HCT116 (cell line): Measurements from ENCODE around the gene TMEM132C. TPM values are rescaled to one million over a fixed set of nuclear protein-coding genes. Genes with fewer than 3 reads are reported as not detected.

Experiments used
- ATAC-seq: fragments of 200-7000 bp; cut with Tn5 transposase; 2 replicates; pipeline ENCODE4 v1.9.1; 2020; ENCODE audit warnings: mild to moderate bottlenecking, moderate library complexity
- BruUV-seq: library from RNA; stranded (reverse); fragments of 400-500 nt; replicated peaks from 2 replicates; lab custom pipeline; 2021; lab: Mats Ljungman, UMichigan
- CTCF ChIA-PET: fragments of 300-600 bp; sonication (Branson Sonifier 250); formaldehyde crosslinking; loops from one replicate; lab custom pipeline; 2021; ENCODE audit warnings: antibody characterized with exemption; lab: Charles Lee
- POLR2A ChIA-PET: fragments of 300-600, 350-600 bp; sonication (Branson Sonifier 250); formaldehyde crosslinking; loops from one replicate; lab custom pipeline; 2021; ENCODE audit warnings: antibody characterized with exemption; lab: Charles Lee
- RAD21 ChIA-PET, 2 experiments: fragments of 300-600 bp; sonication (Branson Sonifier 250); formaldehyde crosslinking; loops; one replicate each; lab custom pipeline; 2023; ENCODE audit warnings: low total read pairs in 2 of 2; ENCODE audit not compliant: uncharacterized antibody in 2 of 2, unreplicated experiment in 2 of 2, low non-redundant PET in 1 of 2; lab: Charles Lee
- DNase-seq: peaks from one replicate; pipeline ENCODE4 v3.0.0-alpha.2; 2010; ENCODE audit warnings: low read depth, low spot score
- H2AFZ ChIP-seq: fragments of 200-600 bp; shearing (Covaris generic), sonication (generic); 2 replicates; pipeline ENCODE4 v1.6.1; 2017; ENCODE audit warnings: low read depth, mixed run types, mixed read lengths, antibody characterized with exemption, low read length; ENCODE audit not compliant: poor library complexity, severe bottlenecking
- H3K27ac ChIP-seq: 2 replicates; pipeline ENCODE4 v1.5.1; 2012; ENCODE audit warnings: low read depth, low read length
- H3K27me3 ChIP-seq: fragments of 200-600 bp; sonication (generic); 2 replicates; pipeline ENCODE4 v1.6.1; 2016; ENCODE audit warnings: mixed run types, low read length, mixed read lengths; ENCODE audit not compliant: insufficient read depth
- H3K36me3 ChIP-seq, 2 experiments: fragments of 200-500 bp in 1 of 2; fragments of 200-600 bp in 1 of 2; sonication (Bioruptor generic) in 1 of 2; sonication (generic) in 1 of 2; 2 replicates each; pipeline versions ENCODE4 v1.5.1 to v1.6.1; 2014 to 2016; ENCODE audit warnings: low read length in 2 of 2, inconsistent platforms in 1 of 2, mixed read lengths in 1 of 2, mixed run types in 1 of 2; ENCODE audit not compliant: insufficient read depth in 2 of 2, control insufficient read depth in 1 of 2
- H3K4me1 ChIP-seq, 2 experiments: fragments of 200-600 bp in 1 of 2; sonication (generic) in 1 of 2; 2 replicates each; pipeline versions ENCODE4 v1.5.1 to v1.6.1; 2012 to 2017; ENCODE audit warnings: low read length in 2 of 2, inconsistent platforms in 1 of 2, mild to moderate bottlenecking in 1 of 2, mixed read lengths in 1 of 2, mixed run types in 1 of 2, moderate library complexity in 1 of 2; ENCODE audit not compliant: insufficient read depth in 2 of 2, control insufficient read depth in 1 of 2
- H3K4me2 ChIP-seq: fragments of 200-600 bp; sonication (generic); 2 replicates; pipeline ENCODE4 v1.6.1; 2017; ENCODE audit warnings: mixed run types, low read length, mixed read lengths
- H3K4me3 ChIP-seq, 2 experiments: fragments of 200-600 bp in 1 of 2; sonication (generic) in 1 of 2; replicated peaks in 1 of 2; 2 replicates each; pipeline ENCODE4 v1.5.1; 2011 to 2016; ENCODE audit warnings: low read length in 2 of 2, control low read depth in 1 of 2, low read depth in 1 of 2, mild to moderate bottlenecking in 1 of 2, mixed read lengths in 1 of 2, mixed run types in 1 of 2
- H3K79me2 ChIP-seq: fragments of 200-600 bp; sonication (generic); 2 replicates; pipeline ENCODE4 v1.6.1; 2017; ENCODE audit warnings: mild to moderate bottlenecking, mixed run types, low read length, moderate library complexity, mixed read lengths; ENCODE audit not compliant: insufficient read depth
- H3K9ac ChIP-seq: fragments of 200-600 bp; sonication (generic); 2 replicates; pipeline ENCODE4 v1.6.1; 2016; ENCODE audit warnings: low read length, mixed read lengths
- H3K9me2 ChIP-seq: fragments of 200-600 bp; sonication (generic), shearing (Covaris generic); 2 replicates; pipeline ENCODE4 v1.6.1; 2017; ENCODE audit warnings: mixed run types, mild to moderate bottlenecking, moderate library complexity; ENCODE audit not compliant: insufficient read depth
- H3K9me3 ChIP-seq, 2 experiments: fragments of 200-500 bp in 1 of 2; fragments of 200-600 bp in 1 of 2; sonication (Bioruptor generic) in 1 of 2; sonication (generic) in 1 of 2; 2 replicates each; pipeline ENCODE4 v1.6.1; 2014 to 2017; ENCODE audit warnings: low read length in 2 of 2, mixed read lengths in 2 of 2, inconsistent platforms in 1 of 2, low read depth in 1 of 2, mild to moderate bottlenecking in 1 of 2, mixed run types in 1 of 2, moderate library complexity in 1 of 2; ENCODE audit not compliant: control insufficient read depth in 1 of 2, insufficient read depth in 1 of 2
- H4K20me1 ChIP-seq: fragments of 200-600 bp; sonication (generic), shearing (Covaris generic); 2 replicates; pipeline ENCODE4 v1.6.1; 2017; ENCODE audit warnings: mixed run types, mild to moderate bottlenecking, moderate library complexity; ENCODE audit not compliant: insufficient read depth
- CEBPB ChIP-seq: IDR thresholded peaks from 2 replicates; pipeline ENCODE4 v1.6.1; 2012; ENCODE audit warnings: low read depth
- ELF1 ChIP-seq: IDR thresholded peaks from 2 replicates; pipeline ENCODE4 v1.6.1; 2012; ENCODE audit warnings: low read depth, borderline replicate concordance
- EZH2 ChIP-seq: fragments of 200-600 bp; sonication (generic); IDR thresholded peaks from 2 replicates; pipeline ENCODE4 v1.6.1; 2017; ENCODE audit warnings: antibody characterized with exemption, mixed run types
- FOSL1 ChIP-seq: IDR thresholded peaks from 2 replicates; pipeline ENCODE4 v1.6.1; 2012; ENCODE audit warnings: low read depth
- POLR2A ChIP-seq: IDR thresholded peaks from 2 replicates; pipeline ENCODE4 v1.7.0; 2011; ENCODE audit warnings: borderline replicate concordance; ENCODE audit not compliant: insufficient read depth, insufficient read length; ENCODE audit errors: extremely low read depth
- RAD21 ChIP-seq: IDR thresholded peaks from 2 replicates; pipeline ENCODE4 v1.6.1; 2012; ENCODE audit warnings: low read depth, mild to moderate bottlenecking
- SRF ChIP-seq: IDR thresholded peaks from 2 replicates; pipeline ENCODE4 v1.6.1; 2012; ENCODE audit warnings: low read depth
- TCF7L2 ChIP-seq: IDR thresholded peaks from 2 replicates; pipeline ENCODE4 v1.7.0; 2011; ENCODE audit warnings: borderline replicate concordance, inconsistent platforms; ENCODE audit not compliant: insufficient read depth, insufficient read length; ENCODE audit errors: extremely low read depth
- intact Hi-C: fragments of 100-400 bp; cut with micrococcal nuclease; formaldehyde crosslinking; loops from 2 replicates; pipeline ENCODE4 v1.10.0; 2022
- total RNA-seq: library from RNA; stranded (reverse); gene quantifications from one replicate; pipeline ENCODE4 v1.2.1, GENCODE V29; 2021; ENCODE audit not compliant: unreplicated experiment
- TF ChIP-seq, protein P1 (sequence below): IDR thresholded peaks from 2 replicates; pipeline ENCODE4 v1.6.1; 2011; ENCODE audit warnings: mild to moderate bottlenecking, low read length, moderate library complexity; ENCODE audit not compliant: insufficient replicate concordance; ENCODE audit errors: extremely low read depth
- TF ChIP-seq, protein P2 (sequence below): IDR thresholded peaks from 2 replicates; pipeline ENCODE4 v1.6.1; 2012

Gene TMEM132C
- total RNA-seq, 1 experiment from 2014 or later, result not detected

DNA sequence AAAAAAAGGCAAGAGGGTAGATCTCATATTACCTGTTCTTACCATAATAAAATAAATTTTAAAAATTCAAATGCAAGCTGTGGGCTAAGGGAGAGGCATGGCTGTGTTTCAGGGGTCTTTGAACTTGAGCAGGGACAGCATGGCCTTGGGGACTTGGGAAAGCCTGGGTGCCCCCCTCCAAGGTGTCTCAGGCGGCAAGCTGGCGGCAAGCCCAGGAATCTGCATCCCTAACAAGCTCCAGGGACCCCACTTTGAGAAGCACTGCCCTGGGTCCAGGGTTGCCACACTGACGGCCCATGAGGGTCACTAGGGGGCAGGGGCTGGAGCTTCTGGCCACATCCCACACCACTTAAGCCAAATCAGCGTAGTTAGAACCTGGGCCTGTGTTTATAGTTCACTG, 363.0 kb downstream of the TMEM132C start (continued):
- TF ChIP-seq, protein P1, sequence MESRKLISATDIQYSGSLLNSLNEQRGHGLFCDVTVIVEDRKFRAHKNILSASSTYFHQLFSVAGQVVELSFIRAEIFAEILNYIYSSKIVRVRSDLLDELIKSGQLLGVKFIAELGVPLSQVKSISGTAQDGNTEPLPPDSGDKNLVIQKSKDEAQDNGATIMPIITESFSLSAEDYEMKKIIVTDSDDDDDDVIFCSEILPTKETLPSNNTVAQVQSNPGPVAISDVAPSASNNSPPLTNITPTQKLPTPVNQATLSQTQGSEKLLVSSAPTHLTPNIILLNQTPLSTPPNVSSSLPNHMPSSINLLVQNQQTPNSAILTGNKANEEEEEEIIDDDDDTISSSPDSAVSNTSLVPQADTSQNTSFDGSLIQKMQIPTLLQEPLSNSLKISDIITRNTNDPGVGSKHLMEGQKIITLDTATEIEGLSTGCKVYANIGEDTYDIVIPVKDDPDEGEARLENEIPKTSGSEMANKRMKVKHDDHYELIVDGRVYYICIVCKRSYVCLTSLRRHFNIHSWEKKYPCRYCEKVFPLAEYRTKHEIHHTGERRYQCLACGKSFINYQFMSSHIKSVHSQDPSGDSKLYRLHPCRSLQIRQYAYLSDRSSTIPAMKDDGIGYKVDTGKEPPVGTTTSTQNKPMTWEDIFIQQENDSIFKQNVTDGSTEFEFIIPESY, result no peak
- no peak for TF ChIP-seq CEBPB

DNA sequence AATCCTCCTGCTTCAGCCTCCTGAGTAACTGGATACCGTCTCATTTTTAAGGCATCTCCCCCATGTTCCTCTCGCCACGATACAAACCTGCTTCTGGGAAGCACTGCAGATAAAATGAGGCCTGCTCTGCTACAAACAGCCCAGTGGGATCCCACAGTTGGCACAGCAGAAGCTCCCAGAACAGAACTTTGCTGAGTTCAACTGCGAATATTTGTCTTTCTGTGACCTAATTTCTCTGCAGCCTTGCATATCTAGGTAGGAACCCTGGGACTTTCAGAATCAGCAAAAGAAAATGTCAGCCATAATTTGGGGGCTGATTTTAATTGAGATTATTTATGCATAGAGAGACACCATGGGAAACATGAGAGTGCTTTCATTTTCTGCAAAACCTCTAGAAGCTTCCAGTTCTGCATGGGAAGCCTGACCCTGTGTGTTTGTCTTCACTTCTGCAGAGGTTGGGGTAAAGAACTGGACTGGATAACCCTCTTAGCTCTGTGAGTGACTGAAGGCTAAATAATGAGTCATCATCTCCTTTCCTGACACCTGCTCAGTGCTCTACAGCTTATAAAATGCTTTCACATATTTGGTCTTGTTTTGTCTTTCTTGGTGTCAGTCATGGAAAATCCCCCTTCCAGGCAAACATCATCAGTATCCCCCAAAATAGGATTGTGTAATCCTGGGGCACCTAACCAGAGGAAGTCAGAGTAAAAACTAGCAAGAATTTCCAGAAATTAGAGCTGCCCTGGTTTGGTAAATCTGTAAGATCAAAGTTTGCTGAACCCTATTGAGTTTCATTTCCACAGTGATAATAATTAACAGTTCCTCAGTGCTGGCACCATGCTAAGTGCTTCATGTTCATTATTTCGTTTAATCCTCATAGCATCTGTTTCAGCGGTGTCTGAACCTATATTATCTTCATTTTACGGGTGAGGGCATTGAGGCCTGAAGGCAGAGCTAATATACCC, 371.0 kb downstream of the TMEM132C start:
- H4K20me1 ChIP-seq, result no peaks in the 10 kb centered on the region
- intact Hi-C loops, result no loop called here
- TF ChIP-seq ELF1, result no peak
- TF ChIP-seq TCF7L2, result no peak
- TF ChIP-seq POLR2A, result no peak
- TF ChIP-seq, protein P2, sequence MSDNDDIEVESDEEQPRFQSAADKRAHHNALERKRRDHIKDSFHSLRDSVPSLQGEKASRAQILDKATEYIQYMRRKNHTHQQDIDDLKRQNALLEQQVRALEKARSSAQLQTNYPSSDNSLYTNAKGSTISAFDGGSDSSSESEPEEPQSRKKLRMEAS, result no peak
- no peak for TF ChIP-seq EZH2
- TF ChIP-seq SRF, result no peak
- TF ChIP-seq FOSL1, result no peak
- no peak for TF ChIP-seq RAD21
- TF ChIP-seq, all 23 proteins: peak for 0
- no peak for ATAC-seq
- DNase-seq, result no peak
- no peaks in the 10 kb centered on the region for H3K4me1 ChIP-seq
- CTCF ChIA-PET, result no interaction called here
- peaks cover 0 to 20% of the 10 kb centered on the region in 2 experiments; a peak in 2 of 4 replicates for H3K9me3 ChIP-seq
- H3K27me3 ChIP-seq, result no peaks in the 10 kb centered on the region
- no peak overlapping the region for H3K27ac ChIP-seq
- RAD21 ChIA-PET, result no interaction called here
- no peak overlapping the region for H3K4me2 ChIP-seq
- no peak overlapping the region for H3K9ac ChIP-seq
- H3K79me2 ChIP-seq, result no peaks in the 10 kb centered on the region
- no peak overlapping the region for H3K4me3 ChIP-seq
- no peaks in the 10 kb centered on the region for H3K9me2 ChIP-seq
- no peaks in the 10 kb centered on the region for H3K36me3 ChIP-seq
- POLR2A ChIA-PET, result no interaction called here
- BruUV-seq, result no TSS peak
- H2AFZ ChIP-seq, result no peak overlapping the region
